HepG2 (cell line): ENCODE measurements around the gene FUT3. TPM values are rescaled to one million over a fixed set of nuclear protein-coding genes. Genes with fewer than 3 reads are reported as not detected.

ENCODE experiments used
- ATAC-seq: fragments of 200-7000 bp; cut with Tn5 transposase; 3 replicates; pipeline ENCODE4 v1.9.1; 2020; ENCODE audit warnings: mild to moderate bottlenecking, moderate library complexity
- BruUV-seq: library from RNA; stranded (reverse); fragments of 400-500 nt; replicated peaks from 2 replicates; lab custom pipeline; 2021; lab: Mats Ljungman, UMichigan
- CTCF ChIA-PET: fragments of 300-600 bp; formaldehyde crosslinking; extraction: SDS; loops from one replicate; lab custom pipeline; 2021; ENCODE audit warnings: low total read pairs, inconsistent platforms, low intra/inter-chr PET ratio; lab: Yijun Ruan, JAX
- POLR2A ChIA-PET: fragments of 350-600 bp; sonication (Branson Sonifier 250); formaldehyde crosslinking; loops from one replicate; lab custom pipeline; 2020; ENCODE audit warnings: antibody characterized with exemption, inconsistent platforms; lab: Yijun Ruan, JAX
- DNase-seq: peaks from one replicate; pipeline ENCODE4 v3.0.0-alpha.2; 2015; ENCODE audit warnings: low spot score
- FAIRE-seq: peaks from 3 replicates; lab custom pipeline; 2011; peaks lifted over from hg19 to GRCh38; lab: Jason Lieb, UNC
- H2AFZ ChIP-seq: one replicate; pipeline ENCODE4 v1.6.1; 2011; ENCODE audit warnings: low read length, inconsistent platforms
- H3K27ac ChIP-seq: fragments of 300-600 bp; 3 replicates; pipeline ENCODE4 v1.8.0; 2011; ENCODE audit warnings: mixed run types, mild to moderate bottlenecking, mixed read lengths, low read length, inconsistent platforms; ENCODE audit not compliant: insufficient read depth; ENCODE audit errors: extremely low read length
- H3K27me3 ChIP-seq, 2 experiments: fragments of 200-600 bp in 1 of 2; 2 replicates in 1 of 2; 3 replicates in 1 of 2; pipeline versions ENCODE4 v1.6.0 to v1.8.0; 2011; ENCODE audit warnings: low read length in 2 of 2, mild to moderate bottlenecking in 2 of 2, moderate library complexity in 2 of 2, inconsistent platforms in 1 of 2; ENCODE audit not compliant: insufficient read depth in 2 of 2, control insufficient read depth in 1 of 2
- H3K36me3 ChIP-seq, 2 experiments: fragments of 200-600 bp in 1 of 2; replicated peaks in 1 of 2; 2 replicates in 1 of 2; 3 replicates in 1 of 2; pipeline versions ENCODE4 v1.5.1 to v1.8.0; 2011; ENCODE audit warnings: low read length in 2 of 2, inconsistent platforms in 1 of 2; ENCODE audit not compliant: insufficient read depth in 2 of 2, control insufficient read depth in 1 of 2
- H3K4me1 ChIP-seq: 2 replicates; pipeline ENCODE4 v1.5.1; 2012; ENCODE audit warnings: low read length, inconsistent platforms; ENCODE audit not compliant: insufficient read depth
- H3K4me2 ChIP-seq: 2 replicates; pipeline ENCODE4 v1.6.0; 2011; ENCODE audit warnings: low read depth, low read length, inconsistent platforms
- H3K4me3 ChIP-seq, 3 experiments: fragments of 200-600 bp in 1 of 3; sonication (generic), shearing (Covaris generic) in 1 of 3; replicated peaks in 1 of 3; 2 replicates each; pipeline ENCODE4 v1.5.1; 2011 to 2016; ENCODE audit warnings: low read length in 3 of 3, inconsistent platforms in 2 of 3, low read depth in 2 of 3, mild to moderate bottlenecking in 2 of 3, control low read depth in 1 of 3, mixed read lengths in 1 of 3; ENCODE audit not compliant: insufficient read depth in 1 of 3
- H3K79me2 ChIP-seq: one replicate; pipeline ENCODE4 v1.6.1; 2011; ENCODE audit warnings: low read length, inconsistent platforms; ENCODE audit not compliant: insufficient read depth
- H3K9ac ChIP-seq: 2 replicates; pipeline ENCODE4 v1.6.0; 2011; ENCODE audit warnings: mild to moderate bottlenecking, low read depth, low read length, inconsistent platforms; ENCODE audit not compliant: insufficient read depth
- H3K9me3 ChIP-seq: 2 replicates; pipeline ENCODE4 v1.5.1; 2012; ENCODE audit warnings: mild to moderate bottlenecking, low read length
- H4K20me1 ChIP-seq: 2 replicates; pipeline ENCODE4 v1.6.0; 2011; ENCODE audit warnings: inconsistent platforms, mild to moderate bottlenecking, low read length, moderate library complexity; ENCODE audit not compliant: insufficient read depth
- HHEX ChIP-seq: IDR thresholded peaks from 2 replicates; pipeline ENCODE4 v1.6.1; 2016; ENCODE audit warnings: control low read depth
- HNRNPK ChIP-seq: fragments of 200-400 bp; formaldehyde crosslinking; IDR thresholded peaks from 2 replicates; pipeline ENCODE4 v1.6.1; 2018; ENCODE audit warnings: low read length, low read depth, moderate library complexity, mild to moderate bottlenecking; ENCODE audit not compliant: poor library complexity, severe bottlenecking
- HNRNPLL ChIP-seq: fragments of 200-400 bp; formaldehyde crosslinking; IDR thresholded peaks from 2 replicates; pipeline ENCODE4 v1.6.1; 2017; ENCODE audit warnings: mild to moderate bottlenecking, low read depth, low read length; ENCODE audit not compliant: poor library complexity, severe bottlenecking
- KAT7 ChIP-seq: IDR thresholded peaks from 2 replicates; pipeline ENCODE4 v1.6.1; 2018; ENCODE audit warnings: borderline replicate concordance, missing compliant biosample characterization
- MBD4 ChIP-seq: IDR thresholded peaks from 2 replicates; pipeline ENCODE4 v1.6.1; 2012; ENCODE audit warnings: low read length, inconsistent platforms, borderline replicate concordance
- MIXL1 ChIP-seq: IDR thresholded peaks from 2 replicates; pipeline ENCODE4 v1.6.1; 2016
- MXI1 ChIP-seq: IDR thresholded peaks from 3 replicates; pipeline ENCODE4 v1.6.1; 2012; ENCODE audit warnings: low read depth, low read length, inconsistent platforms, borderline replicate concordance
- MZF1 ChIP-seq: sonication (generic); formaldehyde crosslinking; IDR thresholded peaks from 2 replicates; pipeline ENCODE4 v1.8.1; 2023; ENCODE audit warnings: mild to moderate bottlenecking, missing genetic modification reagents, borderline replicate concordance
- NFE2L1 ChIP-seq: sonication (generic); formaldehyde crosslinking; IDR thresholded peaks from 2 replicates; pipeline ENCODE4 v1.4.0; 2020; ENCODE audit warnings: missing genetic modification reagents, mild to moderate bottlenecking, borderline replicate concordance
- PCBP2 ChIP-seq: fragments of 200-400 bp; formaldehyde crosslinking; optimal IDR thresholded peaks from 2 replicates; pipeline ENCODE3; 2018; ENCODE audit warnings: low read length, low read depth; ENCODE audit not compliant: poor library complexity, severe bottlenecking
- SRSF9 ChIP-seq: fragments of 200-400 bp; formaldehyde crosslinking; IDR thresholded peaks from 2 replicates; pipeline ENCODE4 v1.6.1; 2018; ENCODE audit warnings: borderline replicate concordance, mild to moderate bottlenecking, low read depth, low read length; ENCODE audit not compliant: insufficient read depth, poor library complexity, severe bottlenecking
- ZNF589 ChIP-seq: sonication (generic); formaldehyde crosslinking; conservative IDR thresholded peaks from 2 replicates; pipeline ENCODE4 v1.8.0; 2022; ENCODE audit warnings: mild to moderate bottlenecking, moderate library complexity, missing genetic modification reagents
- ZNF678 ChIP-seq: sonication (generic); formaldehyde crosslinking; IDR thresholded peaks from 2 replicates; pipeline ENCODE4 v1.4.0; 2020; ENCODE audit warnings: mild to moderate bottlenecking, missing genetic modification reagents
- WGBS: methylation state at CpG from one replicate; pipeline ENCODE4 v1.1.6; 2017; ENCODE audit warnings: low lambda C conversion rate; 5-methylcytosine and 5-hydroxymethylcytosine counted together
- in situ Hi-C: cut with HindIII; loops from 2 replicates; pipeline ENCODE4 v1.10.0; 2017; ENCODE audit warnings: low pct_unique_long_range_greater_than_20kb; ENCODE audit not compliant: extremely low pct_ligation_motif_present
- intact Hi-C: fragments of 100-400 bp; cut with micrococcal nuclease; formaldehyde crosslinking; loops from one replicate; pipeline ENCODE4 v1.10.0; 2022; ENCODE audit not compliant: unreplicated experiment
- polyA plus RNA-seq, 8 experiments: library from polyadenylated mRNA; depleted of rRNA in 3 of 8; stranded (reverse) in 7 of 8; unstranded in 1 of 8; fragments of >200 nt; fragmentation: Illumina TruSeq in 4 of 8; extraction: Trizol in 4 of 8; gene quantifications; 2 replicates each; pipeline versions ENCODE4 v1.2.1 to v1.2.3, GENCODE V29; 2011 to 2016; ENCODE audit warnings: low read depth in 4 of 8, missing spikeins in 1 of 8, mixed read lengths in 1 of 8; ENCODE audit not compliant: insufficient read depth in 1 of 8
- total RNA-seq, 5 experiments: library from RNA; depleted of rRNA; stranded (reverse); fragments of >200 nt; fragmentation: Illumina TruSeq; extraction: Trizol; gene quantifications; 2 replicates each; pipeline ENCODE4 v1.2.3, GENCODE V29; 2016; ENCODE audit warnings: low read depth in 1 of 5
- TF ChIP-seq, protein P1 (sequence below): sonication (generic); formaldehyde crosslinking; IDR thresholded peaks from 2 replicates; pipeline ENCODE4 v1.4.0; 2020; ENCODE audit warnings: mild to moderate bottlenecking, missing genetic modification reagents
- TF ChIP-seq, protein P2 (sequence below): sonication (generic); formaldehyde crosslinking; IDR thresholded peaks from 2 replicates; pipeline ENCODE4 v1.4.0; 2020; ENCODE audit warnings: missing genetic modification reagents

FUT3 gene
- total and polyA plus RNA-seq, 2 of the 13 experiments (the other 11 are each of a cell fraction or from before 2014, with no cell fraction given), result 0.53 to 1.1 TPM

DNA sequence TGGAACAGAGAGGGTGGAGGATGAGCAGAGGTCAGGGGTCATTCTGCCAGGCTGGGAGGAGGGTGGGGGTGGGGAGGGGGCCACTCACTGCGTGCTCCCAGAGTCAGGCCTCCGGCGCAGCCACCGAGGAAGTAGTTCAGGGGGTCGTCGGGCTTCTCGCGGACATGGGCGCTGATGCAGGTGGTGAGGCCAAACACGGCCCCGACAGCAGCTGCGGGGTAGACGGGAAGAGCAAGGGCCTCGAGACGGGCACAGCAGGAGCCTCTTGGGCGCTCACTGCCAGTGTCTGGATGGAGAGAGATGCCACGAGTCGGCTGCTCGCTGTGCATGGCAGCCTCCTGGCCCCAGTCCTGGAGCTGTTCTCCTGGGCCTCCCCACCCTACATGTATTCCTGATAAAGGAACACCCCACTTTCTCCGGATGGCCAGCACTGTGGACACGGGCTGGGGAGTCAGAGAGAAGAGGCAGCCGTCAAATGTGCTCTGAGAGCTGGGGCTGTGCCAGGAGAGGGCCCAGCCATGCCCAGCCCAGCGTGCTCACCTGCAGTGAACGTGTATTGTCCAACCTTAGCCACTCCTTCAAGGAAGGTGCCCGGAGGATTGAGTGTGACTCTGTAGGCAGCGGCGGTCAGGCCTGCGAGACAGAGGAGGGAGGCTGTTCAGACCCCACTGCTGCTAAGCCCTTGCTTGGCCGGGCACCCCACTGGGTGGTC is 45.3 kb upstream of the FUT3 start:
- peaks cover 12% of the 10 kb centered on the region; the same call in 1 of the 2 replicates for H4K20me1 ChIP-seq
- CTCF ChIA-PET, result no interaction called here
- peaks cover 34% of the 10 kb centered on the region for H3K4me1 ChIP-seq
- no peak for TF ChIP-seq HNRNPLL
- no peak for TF ChIP-seq SRSF9
- TF ChIP-seq MIXL1 (CRISPR knock-in tag), result no peak
- TF ChIP-seq, protein P1, sequence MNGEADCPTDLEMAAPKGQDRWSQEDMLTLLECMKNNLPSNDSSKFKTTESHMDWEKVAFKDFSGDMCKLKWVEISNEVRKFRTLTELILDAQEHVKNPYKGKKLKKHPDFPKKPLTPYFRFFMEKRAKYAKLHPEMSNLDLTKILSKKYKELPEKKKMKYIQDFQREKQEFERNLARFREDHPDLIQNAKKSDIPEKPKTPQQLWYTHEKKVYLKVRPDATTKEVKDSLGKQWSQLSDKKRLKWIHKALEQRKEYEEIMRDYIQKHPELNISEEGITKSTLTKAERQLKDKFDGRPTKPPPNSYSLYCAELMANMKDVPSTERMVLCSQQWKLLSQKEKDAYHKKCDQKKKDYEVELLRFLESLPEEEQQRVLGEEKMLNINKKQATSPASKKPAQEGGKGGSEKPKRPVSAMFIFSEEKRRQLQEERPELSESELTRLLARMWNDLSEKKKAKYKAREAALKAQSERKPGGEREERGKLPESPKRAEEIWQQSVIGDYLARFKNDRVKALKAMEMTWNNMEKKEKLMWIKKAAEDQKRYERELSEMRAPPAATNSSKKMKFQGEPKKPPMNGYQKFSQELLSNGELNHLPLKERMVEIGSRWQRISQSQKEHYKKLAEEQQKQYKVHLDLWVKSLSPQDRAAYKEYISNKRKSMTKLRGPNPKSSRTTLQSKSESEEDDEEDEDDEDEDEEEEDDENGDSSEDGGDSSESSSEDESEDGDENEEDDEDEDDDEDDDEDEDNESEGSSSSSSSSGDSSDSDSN (CRISPR knock-in tag), result no peak
- no peak for TF ChIP-seq MXI1
- no peak for TF ChIP-seq KAT7
- TF ChIP-seq HHEX (CRISPR knock-in tag), result no peak
- no peak for TF ChIP-seq ZNF678 (CRISPR knock-in tag)
- no peak for TF ChIP-seq ZNF589 (CRISPR knock-in tag)
- TF ChIP-seq MZF1 (CRISPR knock-in tag), result no peak
- TF ChIP-seq HNRNPK, result no peak
- no peak for TF ChIP-seq MBD4
- TF ChIP-seq PCBP2, result no peak
- TF ChIP-seq, protein P2, sequence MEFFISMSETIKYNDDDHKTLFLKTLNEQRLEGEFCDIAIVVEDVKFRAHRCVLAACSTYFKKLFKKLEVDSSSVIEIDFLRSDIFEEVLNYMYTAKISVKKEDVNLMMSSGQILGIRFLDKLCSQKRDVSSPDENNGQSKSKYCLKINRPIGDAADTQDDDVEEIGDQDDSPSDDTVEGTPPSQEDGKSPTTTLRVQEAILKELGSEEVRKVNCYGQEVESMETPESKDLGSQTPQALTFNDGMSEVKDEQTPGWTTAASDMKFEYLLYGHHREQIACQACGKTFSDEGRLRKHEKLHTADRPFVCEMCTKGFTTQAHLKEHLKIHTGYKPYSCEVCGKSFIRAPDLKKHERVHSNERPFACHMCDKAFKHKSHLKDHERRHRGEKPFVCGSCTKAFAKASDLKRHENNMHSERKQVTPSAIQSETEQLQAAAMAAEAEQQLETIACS (CRISPR knock-in tag), result no peak
- no peak for TF ChIP-seq NFE2L1 (CRISPR knock-in tag)
- TF ChIP-seq, all 625 proteins: peak for 0
- no TSS peak for BruUV-seq
- intact Hi-C loops (no loop called here), in situ Hi-C loops (no loop called here)
- H3K9ac ChIP-seq, result no peak overlapping the region
- H3K4me2 ChIP-seq, result no peak overlapping the region
- H3K9me3 ChIP-seq, result no peaks in the 10 kb centered on the region
- POLR2A ChIA-PET, result interaction anchor here (2.7 kb wide), 1 partner anchor 69 kb away, joined by 14 read pairs; no protein-coding TSS in a partner anchor
- FAIRE-seq (no peak), ATAC-seq (no peak), DNase-seq (no peak)
- H3K27me3 ChIP-seq, result no peaks in the 10 kb centered on the region
- H3K4me3 ChIP-seq, result no peak overlapping the region
- no peak overlapping the region for H3K27ac ChIP-seq
- 97% methylated on average over 23 of the region's 29 CpGs for WGBS
- H3K79me2 ChIP-seq, result peaks cover 25% of the 10 kb centered on the region
- H2AFZ ChIP-seq, result no peak overlapping the region
- peaks cover 7 to 43% of the 10 kb centered on the region in 2 experiments; a peak in 4 of 5 replicates for H3K36me3 ChIP-seq
